ENCODE measurements around the gene ELMO2. TPM values are rescaled to one million over a fixed set of nuclear protein-coding genes. Genes with fewer than 3 reads are reported as not detected.

Gene ELMO2
- total RNA-seq, 2 donors from 2014 or later, result 35.0 to 37.6 TPM

- WGBS, 2 donors, result 47 to 73% methylated on average over 10 to 23 of the region's 23 CpGs
- no peak overlapping the region for H3K4me3 ChIP-seq
- intact Hi-C loops (cut with DNase I), result no loop called here
Observed at GRCh38 chr20:46356195-46357029, 50.0 kb downstream of the ELMO2 start.

GRCh38 chr20:46355778-46356177 lies 50.6 kb downstream of the ELMO2 start:
- Histone ChIP-seq H3K4me3 (no peak overlapping the region), H3K9me3 (no peaks in the 10 kb centered on the region), H3K36me3 (replicated peaks in 1 of 2; ENCODE audit: insufficient read depth in 1 of 2, low read depth in 2 of 2) (no peaks in the 10 kb centered on the region), H3K4me1 (peaks cover 12% of the 10 kb centered on the region), H3K27ac (no peak overlapping the region), H3K27me3 (no peaks in the 10 kb centered on the region)
- no peak for ATAC-seq
- DNase-seq, result no peak
- intact Hi-C loops (cut with DNase I), result no loop called here
- 76 to 85% methylated on average over 7 of the region's 7 CpGs for WGBS, 2 donors
- TF ChIP-seq, protein P1, sequence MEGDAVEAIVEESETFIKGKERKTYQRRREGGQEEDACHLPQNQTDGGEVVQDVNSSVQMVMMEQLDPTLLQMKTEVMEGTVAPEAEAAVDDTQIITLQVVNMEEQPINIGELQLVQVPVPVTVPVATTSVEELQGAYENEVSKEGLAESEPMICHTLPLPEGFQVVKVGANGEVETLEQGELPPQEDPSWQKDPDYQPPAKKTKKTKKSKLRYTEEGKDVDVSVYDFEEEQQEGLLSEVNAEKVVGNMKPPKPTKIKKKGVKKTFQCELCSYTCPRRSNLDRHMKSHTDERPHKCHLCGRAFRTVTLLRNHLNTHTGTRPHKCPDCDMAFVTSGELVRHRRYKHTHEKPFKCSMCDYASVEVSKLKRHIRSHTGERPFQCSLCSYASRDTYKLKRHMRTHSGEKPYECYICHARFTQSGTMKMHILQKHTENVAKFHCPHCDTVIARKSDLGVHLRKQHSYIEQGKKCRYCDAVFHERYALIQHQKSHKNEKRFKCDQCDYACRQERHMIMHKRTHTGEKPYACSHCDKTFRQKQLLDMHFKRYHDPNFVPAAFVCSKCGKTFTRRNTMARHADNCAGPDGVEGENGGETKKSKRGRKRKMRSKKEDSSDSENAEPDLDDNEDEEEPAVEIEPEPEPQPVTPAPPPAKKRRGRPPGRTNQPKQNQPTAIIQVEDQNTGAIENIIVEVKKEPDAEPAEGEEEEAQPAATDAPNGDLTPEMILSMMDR (IDR thresholded peaks at IDR 0.05), result no peak
- no peak for TF ChIP-seq POLR2A (IDR thresholded peaks at IDR 0.05)

More at GRCh38 chr20:46356195-46357029, 50.0 kb downstream of the ELMO2 start:
- H3K4me1 ChIP-seq, result peaks cover 13% of the 10 kb centered on the region
- no peak overlapping the region for H3K27ac ChIP-seq
- H3K36me3 ChIP-seq (replicated peaks in 1 of 2; ENCODE audit: insufficient read depth in 1 of 2, low read depth in 2 of 2), result no peaks in the 10 kb centered on the region
- TF ChIP-seq POLR2A (IDR thresholded peaks at IDR 0.05), result no peak
- TF ChIP-seq, protein P1 (IDR thresholded peaks at IDR 0.05), result no peak
- H3K27me3 ChIP-seq, result no peaks in the 10 kb centered on the region
- no peaks in the 10 kb centered on the region for H3K9me3 ChIP-seq
- no peak for DNase-seq
- ATAC-seq, result no peak

DNA sequence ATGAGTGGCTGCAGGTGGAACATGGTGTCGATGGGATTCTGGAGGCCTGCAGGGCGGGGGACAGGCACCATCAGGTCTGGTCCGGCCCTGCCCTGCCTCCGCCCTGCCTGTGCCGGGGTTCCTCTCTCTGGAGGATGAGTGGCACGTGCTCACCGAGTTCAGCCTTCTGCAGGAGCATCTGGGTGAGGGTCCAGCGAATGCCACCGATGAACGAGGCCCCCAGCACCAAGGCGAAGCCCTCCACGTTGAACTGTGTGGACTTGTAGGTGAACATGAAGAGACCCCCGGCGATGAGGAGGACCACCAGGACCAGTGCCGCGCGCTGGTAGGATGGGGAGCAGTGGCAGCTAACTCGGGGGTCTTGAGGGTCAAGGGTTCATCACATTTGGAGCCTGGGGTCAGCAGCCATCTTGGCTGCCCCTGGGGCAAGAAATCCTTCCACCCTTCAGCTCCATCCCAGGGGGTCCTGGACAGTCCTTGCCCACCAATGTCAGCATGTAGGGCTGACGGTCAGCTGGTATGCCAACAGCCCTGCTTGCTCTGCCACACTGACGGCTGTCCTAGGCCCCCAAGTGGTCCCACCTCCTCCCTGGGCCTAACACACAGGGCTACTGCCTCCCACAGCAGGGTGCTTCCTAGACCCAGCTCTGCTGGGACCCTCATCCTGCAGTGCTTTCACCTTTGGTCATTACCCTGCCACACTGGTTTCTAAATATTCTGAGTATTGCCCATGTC lies 51.3 kb downstream of the ELMO2 start:
- Histone ChIP-seq H3K4me3 (no peak overlapping the region), H3K9me3 (no peaks in the 10 kb centered on the region), H3K36me3 (replicated peaks in 1 of 2; ENCODE audit: insufficient read depth in 1 of 2, low read depth in 2 of 2) (no peaks in the 10 kb centered on the region), H3K4me1 (peaks cover 12% of the 10 kb centered on the region), H3K27me3 (no peaks in the 10 kb centered on the region), H3K27ac (no peak overlapping the region)
- no peak for ATAC-seq
- TF ChIP-seq, protein P1 (IDR thresholded peaks at IDR 0.05), result no peak
- no peak for TF ChIP-seq POLR2A (IDR thresholded peaks at IDR 0.05)
- intact Hi-C loops (cut with DNase I), result no loop called here
- 87 to 93% methylated on average over 3 to 19 of the region's 20 CpGs for WGBS, 2 donors
- DNase-seq, result no peak

- DNase-seq (no peak), ATAC-seq (no peak)
- Histone ChIP-seq H3K4me1 (peaks cover 14% of the 10 kb centered on the region), H3K36me3 (replicated peaks in 1 of 2; ENCODE audit: insufficient read depth in 1 of 2, low read depth in 2 of 2) (no peaks in the 10 kb centered on the region), H3K9me3 (no peaks in the 10 kb centered on the region), H3K27ac (no peak overlapping the region), H3K27me3 (no peaks in the 10 kb centered on the region), H3K4me3 (no peak overlapping the region)
- 61 to 87% methylated on average over 4 of the region's 4 CpGs for WGBS, 2 donors
- intact Hi-C loops (cut with DNase I), result no loop called here
- TF ChIP-seq, protein P1 (IDR thresholded peaks at IDR 0.05), result no peak
- TF ChIP-seq POLR2A (IDR thresholded peaks at IDR 0.05), result no peak
Observed at GRCh38 chr20:46354207-46354555, 52.2 kb downstream of the ELMO2 start.
